Measurements from ENCODE around the gene INHA.

INHA gene

DNA sequence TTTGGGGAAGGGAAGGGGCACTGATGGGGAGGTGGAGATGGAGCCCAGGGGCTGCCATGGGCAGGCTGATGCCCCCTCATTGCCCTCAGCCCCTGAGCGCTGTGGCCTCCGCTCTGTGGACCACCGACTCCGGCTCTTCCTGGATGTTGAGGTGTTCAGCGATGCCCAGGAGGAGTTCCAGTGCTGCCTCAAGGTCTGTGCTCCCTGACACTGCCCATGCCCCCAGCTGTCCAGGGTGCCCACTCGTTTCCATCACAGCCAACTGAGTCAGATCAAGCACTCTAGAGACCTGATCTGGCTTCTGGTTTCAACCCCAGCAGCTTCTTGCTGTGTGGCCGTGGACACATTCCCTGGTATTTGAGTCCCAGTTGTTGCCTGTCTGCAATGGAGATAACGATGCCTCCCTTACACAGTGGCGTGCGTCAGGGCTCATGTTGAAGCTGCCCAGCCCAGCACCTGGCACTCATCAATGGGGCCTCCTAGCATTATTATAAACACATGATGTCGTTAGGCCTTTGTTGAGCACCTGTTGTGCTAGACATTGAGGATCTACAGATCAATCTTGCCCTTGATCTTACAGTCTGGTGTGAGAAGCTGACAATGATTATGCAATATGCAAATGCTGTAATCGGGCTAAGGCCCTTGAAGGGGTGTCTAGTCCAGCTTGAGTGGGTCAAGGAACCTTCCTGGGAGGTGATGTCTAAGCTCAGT is 39.9 kb downstream of the INHA start:
- no peak for DNase-seq (ENCODE audit: extremely low read depth, low read depth)
- TF ChIP-seq, protein P1, sequence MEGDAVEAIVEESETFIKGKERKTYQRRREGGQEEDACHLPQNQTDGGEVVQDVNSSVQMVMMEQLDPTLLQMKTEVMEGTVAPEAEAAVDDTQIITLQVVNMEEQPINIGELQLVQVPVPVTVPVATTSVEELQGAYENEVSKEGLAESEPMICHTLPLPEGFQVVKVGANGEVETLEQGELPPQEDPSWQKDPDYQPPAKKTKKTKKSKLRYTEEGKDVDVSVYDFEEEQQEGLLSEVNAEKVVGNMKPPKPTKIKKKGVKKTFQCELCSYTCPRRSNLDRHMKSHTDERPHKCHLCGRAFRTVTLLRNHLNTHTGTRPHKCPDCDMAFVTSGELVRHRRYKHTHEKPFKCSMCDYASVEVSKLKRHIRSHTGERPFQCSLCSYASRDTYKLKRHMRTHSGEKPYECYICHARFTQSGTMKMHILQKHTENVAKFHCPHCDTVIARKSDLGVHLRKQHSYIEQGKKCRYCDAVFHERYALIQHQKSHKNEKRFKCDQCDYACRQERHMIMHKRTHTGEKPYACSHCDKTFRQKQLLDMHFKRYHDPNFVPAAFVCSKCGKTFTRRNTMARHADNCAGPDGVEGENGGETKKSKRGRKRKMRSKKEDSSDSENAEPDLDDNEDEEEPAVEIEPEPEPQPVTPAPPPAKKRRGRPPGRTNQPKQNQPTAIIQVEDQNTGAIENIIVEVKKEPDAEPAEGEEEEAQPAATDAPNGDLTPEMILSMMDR (IDR thresholded peaks at IDR 0.05; ENCODE audit: low read depth, low read length), result no peak

DNA sequence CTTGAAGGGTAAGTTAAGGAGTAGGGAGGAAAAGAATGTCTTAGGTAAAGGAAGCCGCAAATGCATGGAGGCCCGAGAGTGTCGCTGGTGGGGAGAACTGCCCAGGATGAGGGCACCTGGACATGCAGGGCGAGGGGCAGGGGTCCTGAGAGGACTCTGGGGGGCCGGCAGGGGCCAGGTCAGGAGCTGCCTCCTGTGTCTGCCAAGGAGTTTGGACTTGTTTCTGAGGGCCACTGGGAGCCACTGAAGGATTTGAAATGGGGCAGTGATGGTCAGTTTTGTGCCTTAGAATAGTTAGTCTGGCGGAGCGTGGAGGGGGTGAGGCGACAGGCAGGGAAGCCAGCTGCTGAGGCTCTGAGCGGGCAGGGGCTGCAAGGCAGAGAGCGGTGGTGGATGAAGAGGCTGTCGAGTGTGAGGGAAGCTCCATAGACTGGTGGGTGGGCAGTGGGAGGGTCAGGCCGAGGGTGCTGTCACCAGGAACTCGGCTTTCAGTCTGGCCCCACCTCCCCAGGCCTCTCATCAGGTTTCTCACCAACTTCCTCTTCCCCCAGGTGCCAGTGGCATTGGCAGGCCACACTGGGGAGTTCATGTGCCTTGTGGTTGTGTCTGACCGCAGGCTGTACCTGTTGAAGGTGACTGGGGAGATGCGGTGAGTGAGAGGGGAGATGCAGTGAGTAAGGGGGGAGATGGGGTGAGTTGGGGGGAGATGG is 40.6 kb downstream of the INHA start:
- no peak for DNase-seq (ENCODE audit: extremely low read depth, low read depth)
- TF ChIP-seq, protein P1 (IDR thresholded peaks at IDR 0.05; ENCODE audit: low read depth, low read length), result no peak

DNA sequence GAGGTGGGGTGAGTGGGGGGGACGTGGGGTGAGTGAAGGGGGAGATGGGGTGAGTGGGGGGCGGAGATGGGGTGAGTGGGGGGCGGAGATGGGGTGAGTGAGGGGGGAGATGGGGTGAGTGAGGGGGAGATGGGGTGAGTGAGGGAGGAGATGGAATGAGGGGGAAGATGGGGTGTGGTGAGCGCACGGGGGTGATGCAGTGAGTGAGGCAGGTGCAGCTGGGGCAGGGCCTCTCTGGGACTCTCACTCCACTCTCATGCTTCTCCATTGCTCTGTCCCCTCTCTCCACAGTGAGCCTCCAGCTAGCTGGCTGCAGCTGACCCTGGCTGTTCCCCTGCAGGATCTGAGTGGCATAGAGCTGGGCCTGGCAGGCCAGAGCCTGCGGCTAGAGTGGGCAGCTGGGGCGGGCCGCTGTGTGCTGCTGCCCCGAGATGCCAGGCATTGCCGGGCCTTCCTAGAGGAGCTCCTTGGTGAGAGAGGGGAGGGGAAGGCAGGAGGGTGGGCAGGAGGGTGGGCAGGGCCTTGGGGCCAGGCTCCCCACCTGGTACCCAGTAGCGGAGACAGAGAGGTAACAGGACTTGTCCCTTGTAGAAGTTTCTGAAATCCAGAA is 41.5 kb downstream of the INHA start:
- DNase-seq (ENCODE audit: extremely low read depth, low read depth), result no peak
- TF ChIP-seq, protein P1 (IDR thresholded peaks at IDR 0.05; ENCODE audit: low read depth, low read length), result no peak

DNA sequence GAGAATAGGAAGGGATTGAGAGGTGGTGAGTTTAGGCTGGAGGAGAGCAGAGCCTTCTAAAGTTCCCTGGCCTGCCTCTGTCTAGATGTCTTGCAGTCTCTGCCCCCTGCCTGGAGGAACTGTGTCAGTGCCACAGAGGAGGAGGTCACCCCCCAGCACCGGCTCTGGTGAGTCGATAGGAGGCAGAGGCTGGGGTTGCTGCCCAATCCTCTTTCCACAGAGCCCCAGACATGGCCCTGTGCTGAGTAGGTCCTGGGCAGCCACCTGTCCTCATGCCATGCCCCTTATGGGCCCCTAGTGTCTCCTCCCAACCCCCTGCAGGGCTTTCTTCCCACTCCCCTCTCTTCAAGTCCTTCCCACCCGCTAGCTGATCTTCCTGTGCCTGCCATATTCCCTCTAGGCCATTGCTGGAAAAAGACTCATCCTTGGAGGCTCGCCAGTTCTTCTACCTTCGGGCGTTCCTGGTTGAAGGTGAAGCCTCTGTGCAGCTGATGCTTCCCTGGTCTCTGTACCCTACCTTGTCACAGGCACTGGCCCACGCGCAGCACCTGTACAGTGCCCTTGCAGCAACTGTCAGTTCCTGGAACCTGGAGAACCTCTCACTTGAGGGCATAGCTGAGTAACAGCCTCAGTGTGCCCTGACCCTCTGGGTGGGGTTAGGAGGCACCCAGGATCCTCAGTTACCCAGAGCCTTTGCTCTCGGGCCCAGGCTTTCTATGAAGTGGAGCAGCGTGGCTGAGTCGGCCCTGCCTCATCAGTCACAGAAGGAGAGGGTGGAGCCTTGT is 42.2 kb downstream of the INHA start:
- TF ChIP-seq, protein P1 (IDR thresholded peaks at IDR 0.05; ENCODE audit: low read depth, low read length), result no peak
- DNase-seq (ENCODE audit: extremely low read depth, low read depth), result no peak

DNA sequence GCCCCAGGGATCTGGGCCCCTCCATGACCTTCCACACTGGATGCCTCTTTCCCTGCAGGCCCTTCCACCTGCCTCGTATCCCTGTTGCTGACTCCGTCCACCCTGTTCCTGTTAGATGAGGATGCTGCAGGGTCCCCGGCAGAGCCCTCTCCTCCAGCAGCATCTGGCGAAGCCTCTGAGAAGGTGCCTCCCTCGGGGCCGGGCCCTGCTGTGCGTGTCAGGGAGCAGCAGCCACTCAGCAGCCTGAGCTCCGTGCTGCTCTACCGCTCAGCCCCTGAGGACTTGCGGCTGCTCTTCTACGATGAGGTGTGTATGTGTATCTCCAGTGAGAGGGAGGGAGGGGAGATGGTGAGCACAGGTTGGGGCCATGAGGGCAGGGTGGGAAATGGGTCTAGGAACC is 42.9 kb downstream of the INHA start:
- no peak for DNase-seq (ENCODE audit: extremely low read depth, low read depth)
- TF ChIP-seq, protein P1 (IDR thresholded peaks at IDR 0.05; ENCODE audit: low read depth, low read length), result no peak

DNA sequence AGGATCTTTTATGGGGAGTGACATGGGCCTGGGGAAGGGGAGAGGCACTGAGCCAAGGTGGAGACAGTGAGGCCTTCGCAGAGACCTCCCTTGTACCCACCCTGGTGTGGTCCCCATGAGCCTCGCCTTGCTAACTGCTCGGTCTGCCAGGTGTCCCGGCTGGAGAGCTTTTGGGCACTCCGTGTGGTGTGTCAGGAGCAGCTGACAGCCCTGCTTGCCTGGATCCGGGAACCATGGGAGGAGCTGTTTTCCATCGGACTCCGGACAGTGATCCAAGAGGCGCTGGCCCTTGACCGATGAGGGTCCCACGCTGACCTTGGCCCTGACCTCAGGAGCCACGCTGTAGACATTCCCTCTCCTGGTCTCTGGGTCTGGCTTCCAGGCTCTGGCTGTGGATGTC is 43.8 kb downstream of the INHA start:
- no peak for DNase-seq (ENCODE audit: extremely low read depth, low read depth)
- TF ChIP-seq, protein P1 (IDR thresholded peaks at IDR 0.05; ENCODE audit: low read depth, low read length), result no peak
